Measurements from ENCODE around the gene PHACTR4. TPM values are rescaled to one million over a fixed set of nuclear protein-coding genes. Genes with fewer than 3 reads are reported as not detected.

Gene PHACTR4
- total and polyA plus RNA-seq, 7 donors = 21.6 to 57.4 (median 35.2) TPM

DNA sequence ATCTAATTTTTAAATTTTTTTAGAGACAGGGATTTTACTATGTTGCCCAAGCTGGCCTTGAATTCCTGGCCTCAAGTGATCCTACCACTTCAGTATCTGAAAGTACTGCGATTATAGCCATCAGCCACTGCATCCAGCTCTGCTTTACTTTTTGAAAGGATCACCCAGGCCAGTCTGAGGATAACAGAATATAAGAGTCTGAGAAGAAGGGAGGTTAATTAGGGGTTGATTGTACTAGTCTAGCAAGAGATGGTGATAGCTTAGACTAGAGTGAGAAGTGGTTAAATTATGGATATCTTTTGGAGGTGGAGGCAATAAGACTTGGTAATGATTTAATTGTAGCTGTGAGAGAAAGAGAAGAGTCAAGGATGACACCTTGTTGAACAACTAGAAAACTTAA is 32.2 kb downstream of the PHACTR4 start:
- 96 to 98% methylated on average over 1 of the region's 1 CpG for WGBS, 2 donors
- intact Hi-C loops (cut with DNase I) = no loop called here
- Histone ChIP-seq H3K27ac (no peak overlapping the region), H3K27me3 (no peaks in the 10 kb centered on the region), H3K4me1 (no peaks in the 10 kb centered on the region), H3K36me3 (peaks cover 0 to 16% (median 0%) of the 10 kb centered on the region in 4 donors), H3K9me3 (no peaks in the 10 kb centered on the region), H3K4me3 (no peak overlapping the region)
- TF ChIP-seq, protein P1, sequence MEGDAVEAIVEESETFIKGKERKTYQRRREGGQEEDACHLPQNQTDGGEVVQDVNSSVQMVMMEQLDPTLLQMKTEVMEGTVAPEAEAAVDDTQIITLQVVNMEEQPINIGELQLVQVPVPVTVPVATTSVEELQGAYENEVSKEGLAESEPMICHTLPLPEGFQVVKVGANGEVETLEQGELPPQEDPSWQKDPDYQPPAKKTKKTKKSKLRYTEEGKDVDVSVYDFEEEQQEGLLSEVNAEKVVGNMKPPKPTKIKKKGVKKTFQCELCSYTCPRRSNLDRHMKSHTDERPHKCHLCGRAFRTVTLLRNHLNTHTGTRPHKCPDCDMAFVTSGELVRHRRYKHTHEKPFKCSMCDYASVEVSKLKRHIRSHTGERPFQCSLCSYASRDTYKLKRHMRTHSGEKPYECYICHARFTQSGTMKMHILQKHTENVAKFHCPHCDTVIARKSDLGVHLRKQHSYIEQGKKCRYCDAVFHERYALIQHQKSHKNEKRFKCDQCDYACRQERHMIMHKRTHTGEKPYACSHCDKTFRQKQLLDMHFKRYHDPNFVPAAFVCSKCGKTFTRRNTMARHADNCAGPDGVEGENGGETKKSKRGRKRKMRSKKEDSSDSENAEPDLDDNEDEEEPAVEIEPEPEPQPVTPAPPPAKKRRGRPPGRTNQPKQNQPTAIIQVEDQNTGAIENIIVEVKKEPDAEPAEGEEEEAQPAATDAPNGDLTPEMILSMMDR (IDR thresholded peaks at IDR 0.05) = no peak
- TF ChIP-seq POLR2AphosphoS5 (IDR thresholded peaks at IDR 0.05) (no peak), EP300 (IDR thresholded peaks at IDR 0.05) (no peak), POLR2A (IDR thresholded peaks at IDR 0.05) (no peak)
- no peak for DNase-seq

- Histone ChIP-seq H3K4me1 (peaks cover 0 to 3% (median 2%) of the 10 kb centered on the region in 4 donors), H3K27ac (no peak overlapping the region), H3K27me3 (no peaks in the 10 kb centered on the region), H3K9me3 (no peaks in the 10 kb centered on the region), H3K36me3 (no peaks in the 10 kb centered on the region), H3K4me3 (no peak overlapping the region)
- intact Hi-C loops (cut with DNase I) = no loop called here
- TF ChIP-seq POLR2A (IDR thresholded peaks at IDR 0.05) = no peak
- TF ChIP-seq, protein P1 (IDR thresholded peaks at IDR 0.05) = no peak
- no peak for TF ChIP-seq EP300 (IDR thresholded peaks at IDR 0.05)
- no peak for TF ChIP-seq POLR2AphosphoS5 (IDR thresholded peaks at IDR 0.05)
- WGBS, 2 donors = 88 to 94% methylated on average over 1 of the region's 1 CpG
- no peak for DNase-seq
These were observed 39.5 kb downstream of the PHACTR4 start for GRCh38 chr1:28409090-28409489.

- H3K4me1 ChIP-seq = peaks cover 0 to 7% (median 2%) of the 10 kb centered on the region in 4 donors
- H3K36me3 ChIP-seq = no peaks in the 10 kb centered on the region
- no peak for DNase-seq
- TF ChIP-seq POLR2AphosphoS5 (IDR thresholded peaks at IDR 0.05) (no peak), EP300 (IDR thresholded peaks at IDR 0.05) (no peak), POLR2A (IDR thresholded peaks at IDR 0.05) (no peak)
- TF ChIP-seq, protein P1 (IDR thresholded peaks at IDR 0.05) = no peak
- H3K4me3 ChIP-seq = no peak overlapping the region
- no peaks in the 10 kb centered on the region for H3K9me3 ChIP-seq
- no peaks in the 10 kb centered on the region for H3K27me3 ChIP-seq
- intact Hi-C loops (cut with DNase I) = no loop called here
- WGBS, 2 donors = 92 to 94% methylated on average over 5 of the region's 5 CpGs
- H3K27ac ChIP-seq = no peak overlapping the region
These were observed 42.1 kb downstream of the PHACTR4 start for GRCh38 chr1:28411656-28412055.

- H3K36me3 ChIP-seq = no peaks in the 10 kb centered on the region
- TF ChIP-seq POLR2AphosphoS5 (IDR thresholded peaks at IDR 0.05) (no peak), EP300 (IDR thresholded peaks at IDR 0.05) (no peak), POLR2A (IDR thresholded peaks at IDR 0.05) (no peak)
- TF ChIP-seq, protein P1 (IDR thresholded peaks at IDR 0.05) = no peak
- H3K4me1 ChIP-seq = peaks cover 0 to 8% (median 2%) of the 10 kb centered on the region in 4 donors
- 89 to 92% methylated on average over 3 of the region's 3 CpGs for WGBS, 2 donors
- H3K9me3 ChIP-seq = no peaks in the 10 kb centered on the region
- no peak overlapping the region for H3K4me3 ChIP-seq
- intact Hi-C loops (cut with DNase I) = no loop called here
- no peak overlapping the region for H3K27ac ChIP-seq
- no peaks in the 10 kb centered on the region for H3K27me3 ChIP-seq
- no peak for DNase-seq
These were observed 43.2 kb downstream of the PHACTR4 start for GRCh38 chr1:28412731-28413130.

All from sigmoid colon (tissue), 7 donors.